Measurements from ENCODE around the gene DHH. TPM values are rescaled to one million over a fixed set of nuclear protein-coding genes. Genes with fewer than 3 reads are reported as not detected.

The DHH gene
- total RNA-seq, 1 donor from 2014 or later: 0.46 TPM

GRCh38 chr12:49133590-49133989 lies 39.0 kb upstream of the DHH start:
- peaks cover 16% of the 10 kb centered on the region for H3K36me3 Mint-ChIP-seq (ENCODE audit: low read depth, unreplicated experiment)
- H3K27ac Mint-ChIP-seq (ENCODE audit: unreplicated experiment): no peak overlapping the region
- no peak overlapping the region for H3K4me3 Mint-ChIP-seq (ENCODE audit: unreplicated experiment)
- no peak for TF ChIP-seq CTCF (IDR thresholded peaks at IDR 0.05; ENCODE audit: unreplicated experiment)
- H3K9me3 Mint-ChIP-seq (ENCODE audit: unreplicated experiment): no peaks in the 10 kb centered on the region
- peaks cover 11% of the 10 kb centered on the region for H3K27me3 Mint-ChIP-seq (ENCODE audit: unreplicated experiment)
- DNase-seq (ENCODE audit: low spot score): no peak
- peaks cover 25% of the 10 kb centered on the region for H3K4me1 Mint-ChIP-seq (ENCODE audit: unreplicated experiment)

- TF ChIP-seq CTCF (IDR thresholded peaks at IDR 0.05; ENCODE audit: unreplicated experiment): no peak
- Mint-ChIP-seq H3K27ac (ENCODE audit: unreplicated experiment) (no peak overlapping the region), H3K4me3 (ENCODE audit: unreplicated experiment) (no peak overlapping the region), H3K36me3 (ENCODE audit: low read depth, unreplicated experiment) (peaks cover 18% of the 10 kb centered on the region), H3K4me1 (ENCODE audit: unreplicated experiment) (peaks cover 25% of the 10 kb centered on the region), H3K9me3 (ENCODE audit: unreplicated experiment) (no peaks in the 10 kb centered on the region), H3K27me3 (ENCODE audit: unreplicated experiment) (peaks cover 11% of the 10 kb centered on the region)
- no peak for DNase-seq (ENCODE audit: low spot score)
Measured at GRCh38 chr12:49133014-49133413, 38.4 kb upstream of the DHH start.

- Mint-ChIP-seq H3K36me3 (ENCODE audit: low read depth, unreplicated experiment) (peaks cover 28% of the 10 kb centered on the region), H3K27me3 (ENCODE audit: unreplicated experiment) (peaks cover 14% of the 10 kb centered on the region), H3K9me3 (ENCODE audit: unreplicated experiment) (no peaks in the 10 kb centered on the region), H3K4me1 (ENCODE audit: unreplicated experiment) (peaks cover 25% of the 10 kb centered on the region), H3K4me3 (ENCODE audit: unreplicated experiment) (peak overlapping the region; percentile 79), H3K27ac (ENCODE audit: unreplicated experiment) (peak overlapping the region; percentile 34)
- no peak for DNase-seq (ENCODE audit: low spot score)
- no peak for TF ChIP-seq CTCF (IDR thresholded peaks at IDR 0.05; ENCODE audit: unreplicated experiment)
Measured at GRCh38 chr12:49131894-49132461, 37.4 kb upstream of the DHH start.

- H3K36me3 Mint-ChIP-seq (ENCODE audit: low read depth, unreplicated experiment): peaks cover 31% of the 10 kb centered on the region
- peak within 1 kb of the TSS; percentile 91 for H3K27ac Mint-ChIP-seq (ENCODE audit: unreplicated experiment)
- no peak for TF ChIP-seq CTCF (IDR thresholded peaks at IDR 0.05; ENCODE audit: unreplicated experiment)
- H3K4me1 Mint-ChIP-seq (ENCODE audit: unreplicated experiment): peaks cover 25% of the 10 kb centered on the region
- DNase-seq (ENCODE audit: low spot score): peak; percentile 91
- H3K9me3 Mint-ChIP-seq (ENCODE audit: unreplicated experiment): no peaks in the 10 kb centered on the region
- peak within 1 kb of the TSS; percentile 95 for H3K4me3 Mint-ChIP-seq (ENCODE audit: unreplicated experiment)
- H3K27me3 Mint-ChIP-seq (ENCODE audit: unreplicated experiment): peaks cover 15% of the 10 kb centered on the region
Measured at GRCh38 chr12:49131051-49131893, 36.7 kb upstream of the DHH start, which contains the start of gene TUBA1B. TSS of gene TUBA1B (minus strand) at chr12:49131395. CDS start at chr12:49131300, 95 bp downstream.

Data from endothelial cell (in vitro differentiated cells).